ENCODE data around the gene SYNGR1.

The SYNGR1 gene

GRCh38 chr22:39431216-39431801 is 81.5 kb downstream of the SYNGR1 start:
- DNase-seq, result no peak
- peaks cover 32% of the 10 kb centered on the region for H3K36me3 ChIP-seq
- no peak overlapping the region for H3K27ac ChIP-seq
- TF ChIP-seq, protein P1, sequence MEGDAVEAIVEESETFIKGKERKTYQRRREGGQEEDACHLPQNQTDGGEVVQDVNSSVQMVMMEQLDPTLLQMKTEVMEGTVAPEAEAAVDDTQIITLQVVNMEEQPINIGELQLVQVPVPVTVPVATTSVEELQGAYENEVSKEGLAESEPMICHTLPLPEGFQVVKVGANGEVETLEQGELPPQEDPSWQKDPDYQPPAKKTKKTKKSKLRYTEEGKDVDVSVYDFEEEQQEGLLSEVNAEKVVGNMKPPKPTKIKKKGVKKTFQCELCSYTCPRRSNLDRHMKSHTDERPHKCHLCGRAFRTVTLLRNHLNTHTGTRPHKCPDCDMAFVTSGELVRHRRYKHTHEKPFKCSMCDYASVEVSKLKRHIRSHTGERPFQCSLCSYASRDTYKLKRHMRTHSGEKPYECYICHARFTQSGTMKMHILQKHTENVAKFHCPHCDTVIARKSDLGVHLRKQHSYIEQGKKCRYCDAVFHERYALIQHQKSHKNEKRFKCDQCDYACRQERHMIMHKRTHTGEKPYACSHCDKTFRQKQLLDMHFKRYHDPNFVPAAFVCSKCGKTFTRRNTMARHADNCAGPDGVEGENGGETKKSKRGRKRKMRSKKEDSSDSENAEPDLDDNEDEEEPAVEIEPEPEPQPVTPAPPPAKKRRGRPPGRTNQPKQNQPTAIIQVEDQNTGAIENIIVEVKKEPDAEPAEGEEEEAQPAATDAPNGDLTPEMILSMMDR (IDR thresholded peaks at IDR 0.05; ENCODE audit: low read depth, low read length), result no peak
- no peaks in the 10 kb centered on the region for H3K27me3 ChIP-seq (ENCODE audit: insufficient read depth, low read depth, severe bottlenecking)
- no peaks in the 10 kb centered on the region for H3K9me3 ChIP-seq (ENCODE audit: severe bottlenecking)
- no peak overlapping the region for H3K4me3 ChIP-seq (ENCODE audit: low read depth, low read length)

DNA sequence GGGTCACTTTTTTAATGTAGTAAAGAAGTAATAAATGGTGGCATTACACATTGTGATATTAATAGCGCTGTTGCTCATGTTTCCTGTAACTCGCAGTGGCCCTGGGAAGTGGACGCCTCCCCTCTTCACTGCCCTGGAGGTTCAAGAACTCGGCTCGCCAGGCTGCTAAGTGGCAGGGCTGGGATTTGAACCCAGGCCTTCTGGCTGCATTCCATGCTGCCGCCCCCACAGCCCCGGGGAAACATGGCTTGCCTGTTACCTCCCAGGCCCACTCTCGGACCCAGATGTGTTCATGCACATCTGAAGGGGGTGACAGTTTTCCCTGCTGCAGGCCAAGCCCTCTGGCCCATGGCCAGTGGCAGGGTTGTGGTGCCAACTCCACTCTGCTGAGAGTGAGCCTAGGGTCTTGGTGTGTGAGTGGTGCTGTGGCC is 82.0 kb downstream of the SYNGR1 start:
- H3K9me3 ChIP-seq (ENCODE audit: severe bottlenecking), result no peaks in the 10 kb centered on the region
- peaks cover 29% of the 10 kb centered on the region for H3K36me3 ChIP-seq
- TF ChIP-seq, protein P1 (IDR thresholded peaks at IDR 0.05; ENCODE audit: low read depth, low read length), result no peak
- H3K27me3 ChIP-seq (ENCODE audit: insufficient read depth, low read depth, severe bottlenecking), result no peaks in the 10 kb centered on the region
- no peak overlapping the region for H3K27ac ChIP-seq
- no peak overlapping the region for H3K4me3 ChIP-seq (ENCODE audit: low read depth, low read length)
- DNase-seq, result no peak

GRCh38 chr22:39432361-39432811 is 82.6 kb downstream of the SYNGR1 start:
- H3K27me3 ChIP-seq (ENCODE audit: insufficient read depth, low read depth, severe bottlenecking), result no peaks in the 10 kb centered on the region
- TF ChIP-seq, protein P1 (IDR thresholded peaks at IDR 0.05; ENCODE audit: low read depth, low read length), result no peak
- H3K9me3 ChIP-seq (ENCODE audit: severe bottlenecking), result no peaks in the 10 kb centered on the region
- no peak for DNase-seq
- H3K36me3 ChIP-seq, result peaks cover 23% of the 10 kb centered on the region
- H3K4me3 ChIP-seq (ENCODE audit: low read depth, low read length), result no peak overlapping the region
- no peak overlapping the region for H3K27ac ChIP-seq

GRCh38 chr22:39433476-39434242 is 83.9 kb downstream of the SYNGR1 start:
- Histone ChIP-seq H3K36me3 (peaks cover 13% of the 10 kb centered on the region), H3K27ac (no peak overlapping the region), H3K4me3 (ENCODE audit: low read depth, low read length) (no peak overlapping the region), H3K9me3 (ENCODE audit: severe bottlenecking) (no peaks in the 10 kb centered on the region), H3K27me3 (ENCODE audit: insufficient read depth, low read depth, severe bottlenecking) (no peaks in the 10 kb centered on the region)
- no peak for DNase-seq
- TF ChIP-seq, protein P1 (IDR thresholded peaks at IDR 0.05; ENCODE audit: low read depth, low read length), result no peak

- Histone ChIP-seq H3K9me3 (ENCODE audit: severe bottlenecking) (no peaks in the 10 kb centered on the region), H3K36me3 (peaks cover 10% of the 10 kb centered on the region), H3K4me3 (ENCODE audit: low read depth, low read length) (no peak overlapping the region), H3K27ac (no peak overlapping the region), H3K27me3 (ENCODE audit: insufficient read depth, low read depth, severe bottlenecking) (no peaks in the 10 kb centered on the region)
- TF ChIP-seq, protein P1 (IDR thresholded peaks at IDR 0.05; ENCODE audit: low read depth, low read length), result no peak
- no peak for DNase-seq
Observed at GRCh38 chr22:39434243-39434653, 84.5 kb downstream of the SYNGR1 start.

All from WERI-Rb-1 (cell line).